HG03097 (cell line): ENCODE measurements around the gene MATR3.
"Not testable (repeated sequence)": the region's sequence is repeated elsewhere in the genome, so short reads cannot be mapped to it uniquely, and the experiment has no call there.

Source experiments
- ATAC-seq: cut with Tn5 transposase; IDR thresholded peaks from one replicate; pipeline ENCODE4 v1.9.1; 2021; ENCODE audit not compliant: unreplicated experiment, low FRiP score

The MATR3 gene

GRCh38 chr5:139341689-139342422 is 48.3 kb downstream of the MATR3 start, which contains the start of gene PAIP2:
Gene PAIP2, plus strand, starts transcription at chr5:139341854. Its CDS starts 21,931 bp downstream, at chr5:139363785.
- peak; percentile 94 for ATAC-seq

GRCh38 chr5:139342423-139342723 is 48.8 kb downstream of the MATR3 start:
- peak; percentile 37 for ATAC-seq

GRCh38 chr5:139343476-139343875 is 49.9 kb downstream of the MATR3 start:
- ATAC-seq, result no peak

GRCh38 chr5:139344177-139344576 is 50.6 kb downstream of the MATR3 start:
- ATAC-seq, result no peak

GRCh38 chr5:139345442-139345841 is 51.9 kb downstream of the MATR3 start:
- not testable (repeated sequence) for ATAC-seq

- ATAC-seq, result not testable (repeated sequence)
Measured at GRCh38 chr5:139347863-139348262, 54.3 kb downstream of the MATR3 start.

- ATAC-seq, result no peak
Measured at GRCh38 chr5:139354186-139354585, 60.6 kb downstream of the MATR3 start.

GRCh38 chr5:139355900-139356299 is 62.4 kb downstream of the MATR3 start:
- ATAC-seq, result not testable (repeated sequence)

- ATAC-seq, result no peak
Measured at GRCh38 chr5:139358064-139358463, 64.5 kb downstream of the MATR3 start.

- ATAC-seq, result no peak
Measured at GRCh38 chr5:139360384-139360783, 66.8 kb downstream of the MATR3 start.

- ATAC-seq, result no peak
Measured at GRCh38 chr5:139361835-139362429, 68.4 kb downstream of the MATR3 start.

- ATAC-seq, result no peak
Measured at GRCh38 chr5:139363937-139364336, 70.4 kb downstream of the MATR3 start.

GRCh38 chr5:139364466-139364865 is 70.9 kb downstream of the MATR3 start:
- ATAC-seq, result no peak

GRCh38 chr5:139368613-139369012 is 75.1 kb downstream of the MATR3 start:
- no peak for ATAC-seq

- no peak for ATAC-seq
Measured at GRCh38 chr5:139369181-139369580, 75.6 kb downstream of the MATR3 start.

GRCh38 chr5:139371482-139372435 is 78.2 kb downstream of the MATR3 start:
- ATAC-seq, result no peak

GRCh38 chr5:139374909-139375308 is 81.4 kb downstream of the MATR3 start:
- ATAC-seq, result no peak

GRCh38 chr5:139376364-139376763 is 82.8 kb downstream of the MATR3 start:
- no peak for ATAC-seq

GRCh38 chr5:139377226-139377625 is 83.7 kb downstream of the MATR3 start:
- no peak for ATAC-seq

- ATAC-seq, result no peak
Measured at GRCh38 chr5:139378101-139378825, 84.7 kb downstream of the MATR3 start.

GRCh38 chr5:139378941-139379361 is 85.4 kb downstream of the MATR3 start:
- ATAC-seq, result no peak
